BLaER1 treated with 17β-estradiol and CSF1 and Interleukin-3, amounts not matched to agents 10 nM and 100 nM (cell line): ENCODE data around the gene XPA.
A peak's percentile ranks its signal among the peaks of the same experiment; 100 is the strongest.
"Not testable (repeated sequence)": the region's sequence is repeated elsewhere in the genome, so short reads cannot be mapped to it uniquely, and the experiment has no call there.

Source experiments
- H3K27ac ChIP-seq, 11 experiments: shearing (Covaris generic); formaldehyde crosslinking; 2 replicates each; pipeline ENCODE4 v1.8.1; 2022
- H3K27me3 ChIP-seq, 11 experiments: shearing (Covaris generic); formaldehyde crosslinking; 2 replicates each; pipeline ENCODE4 v1.8.1; 2022
- H3K36me3 ChIP-seq, 11 experiments: shearing (Covaris generic); formaldehyde crosslinking; 2 replicates each; pipeline ENCODE4 v1.8.1; 2022
- H3K4me1 ChIP-seq, 10 experiments: shearing (Covaris generic); formaldehyde crosslinking; 2 replicates each; pipeline ENCODE4 v1.8.1; 2022
- H3K4me2 ChIP-seq, 11 experiments: shearing (Covaris generic); formaldehyde crosslinking; 2 replicates each; pipeline ENCODE4 v1.8.1; 2022
- H3K4me3 ChIP-seq, 10 experiments: shearing (Covaris generic); formaldehyde crosslinking; 2 replicates each; pipeline ENCODE4 v1.8.1; 2022
- H3K9ac ChIP-seq, 11 experiments: shearing (Covaris generic); formaldehyde crosslinking; 2 replicates each; pipeline ENCODE4 v1.8.1; 2022
- H3K9me3 ChIP-seq, 11 experiments: shearing (Covaris generic); formaldehyde crosslinking; replicated peaks in 1 of 11; 2 replicates each; pipeline ENCODE4 v1.8.1; 2022
- H4K20me1 ChIP-seq, 11 experiments: shearing (Covaris generic); formaldehyde crosslinking; 2 replicates each; pipeline ENCODE4 v1.8.1; 2022
- Cebpa-rat ChIP-seq, 11 experiments: shearing (Covaris generic); IDR thresholded peaks; 2 replicates each; pipeline ENCODE4 v1.8.1; 2022

Gene XPA

DNA sequence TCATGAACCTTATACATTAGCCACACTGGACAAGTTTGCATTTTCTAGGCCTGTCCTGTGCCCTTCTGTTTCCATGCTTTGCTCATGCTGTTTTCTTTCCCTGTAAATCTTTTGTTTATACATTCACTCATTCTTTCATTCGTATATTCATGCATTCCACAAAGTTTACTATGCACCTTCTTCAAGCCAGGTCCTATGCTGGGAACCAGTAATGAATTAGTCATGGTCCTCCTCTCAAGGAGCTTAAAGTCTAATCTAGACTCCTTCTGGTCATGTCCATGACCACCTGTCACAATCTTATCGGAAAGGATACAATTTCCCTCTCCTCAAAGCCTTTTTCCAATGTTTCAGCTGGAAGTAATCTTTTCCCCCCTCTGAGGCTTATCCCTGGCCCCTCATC lies 9.1 kb upstream of the XPA start:
- Histone ChIP-seq H3K4me2 (no peak overlapping the region), H4K20me1 (no peaks in the 10 kb centered on the region; a peak in 1 of 22 replicates), H3K4me1 (peaks cover 7 to 22% (median 13%) of the 10 kb centered on the region in 10 experiments; a peak in 18 of 20 replicates), H3K9me3 (no peaks in the 10 kb centered on the region), H3K36me3 (no peaks in the 10 kb centered on the region), H3K4me3 (no peak overlapping the region), H3K27me3 (peaks cover 0 to 26% (median 13%) of the 10 kb centered on the region in 11 experiments; a peak in 10 of 22 replicates), H3K9ac (no peak overlapping the region), H3K27ac (no peak overlapping the region)
- TF ChIP-seq Cebpa-rat (IDR thresholded peaks at IDR 0.05), result no peak

DNA sequence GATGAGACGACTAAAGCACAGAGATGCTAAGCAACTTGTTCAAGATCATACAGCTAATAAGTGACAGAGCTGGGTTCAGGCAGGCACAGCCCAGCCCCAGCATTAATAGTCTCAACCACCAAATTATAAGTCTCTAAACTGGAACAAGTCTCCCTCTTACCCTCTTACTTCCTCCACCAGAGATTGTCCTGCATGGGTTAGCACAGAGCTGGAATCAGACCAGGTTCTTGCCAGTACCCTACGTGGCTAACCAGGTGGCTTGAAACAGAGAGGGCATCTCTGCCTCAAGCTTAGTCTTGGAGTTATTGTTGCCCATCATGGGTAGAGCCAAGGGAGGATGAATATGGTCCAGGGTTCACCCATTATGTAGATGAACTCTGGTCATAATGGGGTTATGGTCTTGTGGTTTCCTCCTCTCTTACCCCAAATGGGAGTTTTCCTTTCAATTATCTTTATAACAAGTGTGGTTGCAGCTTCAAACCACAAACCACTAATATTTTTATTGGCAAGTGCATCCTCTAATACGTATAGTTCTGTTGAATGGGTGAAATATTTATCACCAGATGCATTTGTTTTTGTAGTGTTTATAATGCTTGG lies 8.3 kb upstream of the XPA start:
- TF ChIP-seq Cebpa-rat (IDR thresholded peaks at IDR 0.05), result no peak
- Histone ChIP-seq H3K27ac (no peak overlapping the region), H3K4me3 (no peak overlapping the region), H3K9ac (no peak overlapping the region), H3K4me2 (peak overlapping the region in 6 of 11 experiments; percentile 11 to 49 (median 25); a peak in 8 of 22 replicates), H3K27me3 (peaks cover 0 to 26% (median 13%) of the 10 kb centered on the region in 11 experiments; a peak in 10 of 22 replicates), H3K4me1 (peaks cover 7 to 19% (median 13%) of the 10 kb centered on the region in 10 experiments; a peak in 18 of 20 replicates), H3K36me3 (no peaks in the 10 kb centered on the region), H3K9me3 (no peaks in the 10 kb centered on the region), H4K20me1 (no peaks in the 10 kb centered on the region; a peak in 1 of 22 replicates)

DNA sequence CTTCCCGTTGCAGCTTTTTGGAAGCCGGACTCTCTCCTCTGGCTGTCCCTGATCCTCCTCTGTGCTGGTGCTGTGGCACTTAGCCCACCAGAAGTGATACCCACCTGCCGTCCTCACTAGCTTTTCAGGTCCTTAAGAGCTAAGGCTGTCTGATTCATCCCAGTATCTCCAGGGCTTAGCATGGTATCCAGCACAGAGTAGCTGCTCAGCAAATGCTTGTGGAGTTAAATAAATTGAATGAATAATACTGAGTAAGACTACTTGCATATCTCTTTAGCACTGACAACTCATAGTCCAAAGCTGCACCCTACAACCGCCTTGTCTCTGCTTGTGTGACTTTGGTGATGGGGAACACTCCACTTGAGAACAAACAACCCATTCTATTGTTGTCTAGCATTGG lies 7.7 kb upstream of the XPA start:
- H4K20me1 ChIP-seq, result no peaks in the 10 kb centered on the region
- H3K4me3 ChIP-seq, result no peak overlapping the region
- no peaks in the 10 kb centered on the region for H3K9me3 ChIP-seq
- peaks cover 0 to 26% (median 13%) of the 10 kb centered on the region in 11 experiments; a peak in 10 of 22 replicates for H3K27me3 ChIP-seq
- TF ChIP-seq Cebpa-rat (IDR thresholded peaks at IDR 0.05), result no peak
- peak overlapping the region in 7 of 11 experiments; percentile 11 to 55 (median 27); a peak in 8 of 22 replicates for H3K4me2 ChIP-seq
- peaks cover 7 to 20% (median 14%) of the 10 kb centered on the region in 10 experiments; a peak in 18 of 20 replicates for H3K4me1 ChIP-seq
- H3K9ac ChIP-seq, result no peak overlapping the region
- H3K27ac ChIP-seq, result no peak overlapping the region
- no peaks in the 10 kb centered on the region for H3K36me3 ChIP-seq

DNA sequence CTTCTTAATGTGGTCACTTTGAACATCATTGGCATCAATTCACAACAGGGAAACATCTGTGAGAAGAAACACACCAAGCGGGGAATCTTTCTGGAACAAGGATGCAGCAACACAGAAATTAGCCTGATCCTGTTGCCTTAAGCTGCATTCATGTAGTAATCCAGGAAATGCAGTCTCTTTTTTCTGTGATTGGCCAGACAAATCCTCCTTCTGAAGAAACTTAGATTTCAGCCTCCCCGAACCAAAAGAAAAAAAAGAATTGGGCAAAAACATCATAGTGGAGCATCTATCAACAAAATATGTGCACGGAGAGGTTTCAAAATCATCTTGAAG lies 7.2 kb upstream of the XPA start:
- peaks cover 8 to 24% (median 15%) of the 10 kb centered on the region in 10 experiments; a peak in 18 of 20 replicates for H3K4me1 ChIP-seq
- no peaks in the 10 kb centered on the region for H3K9me3 ChIP-seq
- peak overlapping the region in 1 of 11 experiments; percentile 36; a peak in 2 of 22 replicates for H3K27ac ChIP-seq
- peak overlapping the region in 1 of 11 experiments; percentile 14; a peak in 1 of 22 replicates for H3K9ac ChIP-seq
- H3K36me3 ChIP-seq, result no peaks in the 10 kb centered on the region
- H3K4me2 ChIP-seq, result peak overlapping the region in 6 of 11 experiments; percentile 16 to 55 (median 38); a peak in 10 of 22 replicates
- H4K20me1 ChIP-seq, result no peaks in the 10 kb centered on the region
- TF ChIP-seq Cebpa-rat (IDR thresholded peaks at IDR 0.05), result no peak
- no peak overlapping the region for H3K4me3 ChIP-seq
- H3K27me3 ChIP-seq, result peaks cover 0 to 26% (median 13%) of the 10 kb centered on the region in 11 experiments; a peak in 10 of 22 replicates

DNA sequence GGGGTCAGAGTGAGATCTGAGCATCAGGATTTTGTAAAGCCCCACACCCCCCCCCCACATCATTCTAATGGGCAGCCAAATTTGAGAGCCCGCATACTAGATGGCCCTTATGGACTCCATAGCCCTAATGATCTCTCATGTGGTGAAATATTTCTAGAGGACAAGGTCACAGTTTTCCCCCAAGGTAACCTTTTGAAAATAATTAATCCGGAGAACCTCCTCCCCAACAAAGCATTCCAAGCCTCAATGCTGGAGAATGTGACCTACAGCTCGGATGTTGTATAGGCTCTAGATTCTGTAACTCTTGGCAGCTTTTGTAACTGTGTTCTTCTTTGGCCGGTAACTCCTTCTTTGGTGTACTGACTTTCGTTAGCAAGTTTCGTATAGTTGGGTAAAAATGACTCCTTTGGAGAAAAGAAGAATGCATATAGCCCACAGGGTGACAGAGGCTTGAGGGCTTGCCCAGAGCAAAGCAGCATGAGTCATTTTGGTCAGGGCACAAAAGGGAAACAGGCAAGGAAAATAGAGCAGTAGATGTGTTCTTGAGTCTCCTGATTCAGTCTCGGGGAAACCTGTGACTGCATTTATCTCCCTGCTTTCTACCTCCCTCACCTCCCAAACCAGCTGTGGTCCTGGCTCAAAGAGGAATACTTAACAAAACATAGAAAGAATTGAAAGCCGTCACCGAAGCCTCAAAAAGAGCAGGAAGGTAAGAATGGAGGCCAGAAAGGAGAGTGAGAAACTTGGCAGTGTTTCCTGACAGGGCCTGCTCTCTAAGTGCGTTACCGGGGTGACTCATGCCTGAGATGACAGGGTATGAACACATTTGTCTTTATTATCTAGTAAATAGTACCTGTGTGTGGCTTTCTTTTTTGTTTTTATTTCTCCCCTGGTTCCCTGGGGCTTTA lies 6.6 kb upstream of the XPA start:
- Histone ChIP-seq H3K4me1 (peaks cover 10 to 30% (median 16%) of the 10 kb centered on the region in 10 experiments; a peak in 18 of 20 replicates), H3K4me3 (no peak overlapping the region), H4K20me1 (no peaks in the 10 kb centered on the region), H3K4me2 (peak overlapping the region in 6 of 11 experiments; percentile 16 to 55 (median 38); a peak in 12 of 22 replicates), H3K9ac (peak overlapping the region in 2 of 11 experiments; percentile 14; a peak in 2 of 22 replicates), H3K9me3 (no peaks in the 10 kb centered on the region), H3K27me3 (peaks cover 0 to 26% (median 13%) of the 10 kb centered on the region in 11 experiments; a peak in 10 of 22 replicates), H3K36me3 (no peaks in the 10 kb centered on the region), H3K27ac (peak overlapping the region in 2 of 11 experiments; percentile 5 to 36; a peak in 2 of 22 replicates)
- TF ChIP-seq Cebpa-rat (IDR thresholded peaks at IDR 0.05), result no peak

DNA sequence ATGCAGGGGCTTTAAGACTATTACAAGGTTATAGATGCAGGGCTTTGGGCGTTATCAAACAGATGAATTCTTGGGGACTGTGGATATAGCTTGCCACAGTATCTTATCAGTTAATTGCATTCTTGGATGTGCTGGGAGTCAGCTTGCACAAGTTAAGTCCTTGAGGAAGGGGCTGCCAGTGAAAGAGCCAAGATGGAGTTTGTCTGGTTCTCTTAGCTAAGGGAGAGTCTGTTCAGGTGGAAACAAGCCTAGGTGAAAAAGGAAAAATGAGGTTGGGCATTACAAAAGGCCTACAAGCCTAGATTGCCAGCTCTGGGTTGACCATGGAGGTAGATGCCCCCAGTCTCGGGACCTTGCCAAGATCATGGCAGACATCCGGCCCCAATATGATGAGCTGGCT lies 2.7 kb upstream of the XPA start:
- not testable (repeated sequence) for H3K36me3 ChIP-seq, H3K4me3 ChIP-seq, H3K9ac ChIP-seq, H3K27me3 ChIP-seq, H3K9me3 ChIP-seq, H3K27ac ChIP-seq
- Histone ChIP-seq H4K20me1 (peaks cover 0 to 19% (median 14%) of the 10 kb centered on the region in 11 experiments; a peak in 9 of 22 replicates), H3K4me1 (peaks cover 21 to 57% (median 34%) of the 10 kb centered on the region in 10 experiments), H3K4me2 (peak overlapping the region in 1 of 11 experiments; percentile 74; a peak in 2 of 22 replicates)

DNA sequence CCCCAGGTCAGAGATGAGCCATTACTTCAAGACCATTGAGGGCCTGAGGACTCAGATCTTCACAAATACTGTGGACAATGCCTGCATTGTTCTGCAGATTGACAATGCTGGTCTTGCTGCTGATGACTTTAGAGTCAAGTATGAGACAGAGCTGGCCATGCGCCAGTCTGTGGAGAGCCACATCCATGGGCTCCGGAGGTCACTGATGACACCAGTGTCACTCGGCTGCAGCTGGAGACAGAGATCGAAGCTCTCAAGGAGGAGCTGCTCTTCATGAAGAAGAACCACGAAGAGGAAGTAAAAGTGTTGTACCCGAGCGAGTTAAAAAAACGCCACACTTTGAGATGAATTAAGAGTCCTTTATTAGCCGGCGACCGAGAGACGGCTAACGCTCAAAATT lies 2.1 kb upstream of the XPA start:
- H3K4me2 ChIP-seq, result peak overlapping the region in 7 of 11 experiments; percentile 2 to 74 (median 49); a peak in 11 of 22 replicates
- peaks cover 26 to 58% (median 38%) of the 10 kb centered on the region in 10 experiments for H3K4me1 ChIP-seq
- H3K9ac ChIP-seq, H3K27ac ChIP-seq, H3K4me3 ChIP-seq, H3K36me3 ChIP-seq, H3K9me3 ChIP-seq, H3K27me3 ChIP-seq: not testable (repeated sequence)
- peaks cover 0 to 24% (median 19%) of the 10 kb centered on the region in 11 experiments; a peak in 10 of 22 replicates for H4K20me1 ChIP-seq

DNA sequence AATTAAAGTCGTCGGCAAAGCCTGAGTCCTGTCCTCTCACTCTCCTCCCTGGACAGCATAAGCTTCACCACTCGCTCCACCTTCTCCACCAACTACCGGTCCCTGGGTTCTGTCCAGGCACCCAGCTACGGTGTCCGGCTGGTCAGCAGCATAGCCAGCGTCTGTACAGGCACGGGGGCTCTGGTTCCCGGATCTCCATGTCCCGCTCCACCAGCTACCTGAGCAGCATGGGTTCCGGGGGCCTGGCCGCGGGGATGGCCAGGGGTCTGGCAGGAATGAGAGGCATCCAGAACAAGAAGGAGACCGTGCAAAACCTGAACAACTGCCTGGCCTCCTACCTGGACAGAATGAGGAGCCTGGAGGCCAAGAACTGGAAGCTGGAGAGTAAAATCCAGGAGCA lies 1.7 kb upstream of the XPA start:
- no peak overlapping the region for H3K27ac ChIP-seq
- no peaks in the 10 kb centered on the region for H3K9me3 ChIP-seq
- peak overlapping the region in 7 of 11 experiments; percentile 2 to 74 (median 49); a peak in 11 of 22 replicates for H3K4me2 ChIP-seq
- H3K36me3 ChIP-seq, result peaks cover 0 to 10% (median 0%) of the 10 kb centered on the region in 11 experiments; a peak in 2 of 22 replicates
- no peak for TF ChIP-seq Cebpa-rat (IDR thresholded peaks at IDR 0.05)
- peaks cover 28 to 57% (median 38%) of the 10 kb centered on the region in 10 experiments for H3K4me1 ChIP-seq
- no peaks in the 10 kb centered on the region; a peak in 1 of 22 replicates for H3K27me3 ChIP-seq
- no peak overlapping the region for H3K4me3 ChIP-seq
- H3K9ac ChIP-seq, result no peak overlapping the region
- H4K20me1 ChIP-seq, result peaks cover 0 to 28% (median 23%) of the 10 kb centered on the region in 11 experiments; a peak in 12 of 22 replicates
